ENCODE measurements around the gene NAT9.

DNA sequence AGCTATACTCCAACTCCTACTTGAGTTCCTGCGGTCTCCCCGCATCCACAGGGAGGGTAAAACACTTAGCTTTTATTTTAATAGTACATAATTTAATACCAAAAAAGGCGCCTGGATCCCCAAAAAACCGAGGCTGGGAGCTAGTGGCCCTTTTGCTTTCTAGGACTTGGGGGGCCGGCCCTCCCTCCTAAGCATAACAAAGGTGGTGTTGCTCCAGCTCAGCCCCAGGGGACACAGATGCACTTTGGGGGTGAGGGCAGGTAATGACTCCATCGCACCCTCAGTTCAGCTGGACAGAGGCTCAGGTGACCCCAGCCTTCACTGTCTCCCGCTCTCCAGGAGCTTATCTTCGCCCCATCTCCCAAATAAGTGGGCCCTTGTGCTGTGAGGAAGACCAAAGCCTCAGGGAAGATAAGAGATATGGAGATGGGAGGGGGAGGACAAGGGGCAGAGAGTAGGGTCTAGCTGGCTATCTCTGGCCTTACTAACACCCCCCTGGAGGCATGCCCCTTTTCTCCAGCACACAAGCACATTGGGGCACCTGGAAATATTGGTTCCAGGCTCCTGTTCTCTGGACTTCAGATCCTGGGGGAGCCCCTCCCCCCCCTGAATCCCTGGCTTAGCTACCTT is 30.5 kb downstream of the NAT9 start:
- TF ChIP-seq, protein P1, sequence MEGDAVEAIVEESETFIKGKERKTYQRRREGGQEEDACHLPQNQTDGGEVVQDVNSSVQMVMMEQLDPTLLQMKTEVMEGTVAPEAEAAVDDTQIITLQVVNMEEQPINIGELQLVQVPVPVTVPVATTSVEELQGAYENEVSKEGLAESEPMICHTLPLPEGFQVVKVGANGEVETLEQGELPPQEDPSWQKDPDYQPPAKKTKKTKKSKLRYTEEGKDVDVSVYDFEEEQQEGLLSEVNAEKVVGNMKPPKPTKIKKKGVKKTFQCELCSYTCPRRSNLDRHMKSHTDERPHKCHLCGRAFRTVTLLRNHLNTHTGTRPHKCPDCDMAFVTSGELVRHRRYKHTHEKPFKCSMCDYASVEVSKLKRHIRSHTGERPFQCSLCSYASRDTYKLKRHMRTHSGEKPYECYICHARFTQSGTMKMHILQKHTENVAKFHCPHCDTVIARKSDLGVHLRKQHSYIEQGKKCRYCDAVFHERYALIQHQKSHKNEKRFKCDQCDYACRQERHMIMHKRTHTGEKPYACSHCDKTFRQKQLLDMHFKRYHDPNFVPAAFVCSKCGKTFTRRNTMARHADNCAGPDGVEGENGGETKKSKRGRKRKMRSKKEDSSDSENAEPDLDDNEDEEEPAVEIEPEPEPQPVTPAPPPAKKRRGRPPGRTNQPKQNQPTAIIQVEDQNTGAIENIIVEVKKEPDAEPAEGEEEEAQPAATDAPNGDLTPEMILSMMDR (conservative IDR thresholded peaks at IDR 0.05 in 1 of 2, IDR thresholded peaks at IDR 0.05 in 1 of 2; ENCODE audit: low read depth in 1 of 2, low read length in 2 of 2) = no peak
- TF ChIP-seq EZH2 (IDR thresholded peaks at IDR 0.05; ENCODE audit: low read length, missing control alignments) = no peak
